SIG-M5 treated with dmso at 0.1 percent for 504 hours (cell line): ENCODE measurements around the gene HGS.
A peak's percentile ranks its signal among the peaks of the same experiment; 100 is the strongest.

Experiments
- DNase-seq: peaks from one replicate; lab custom pipeline; 2025; ENCODE audit not compliant: unreplicated experiment; lab: John Stamatoyannopoulos, UW

HGS gene

GRCh38 chr17:81683584-81684441 lies at the start of gene HGS, which contains the start of gene ARL16:
Gene HGS (plus strand): TSS chr17:81684011. CDS start chr17:81684067, 56 bp downstream.
Gene ARL16 (minus strand): TSS chr17:81683797. CDS start chr17:81683753, 44 bp downstream.
- DNase-seq = peak; percentile 98

GRCh38 chr17:81635431-81635830 lies 48.4 kb upstream of the HGS start:
- no peak for DNase-seq

- DNase-seq = peak; percentile 31
Observed at GRCh38 chr17:81635973-81636504, 47.8 kb upstream of the HGS start.

- peak; percentile 83 for DNase-seq
Observed at GRCh38 chr17:81636505-81637288, 47.1 kb upstream of the HGS start, which contains the start of the genes NPLOC4 and TSPAN10. Gene NPLOC4 (minus strand): TSS chr17:81637112. CDS start chr17:81636930, 182 bp downstream. Gene TSPAN10 (plus strand): TSS chr17:81637196. CDS start chr17:81642413, 5,217 bp downstream.

- no peak for DNase-seq
Observed at GRCh38 chr17:81638683-81639082, 45.1 kb upstream of the HGS start.

GRCh38 chr17:81640011-81640410 lies 43.8 kb upstream of the HGS start:
- DNase-seq = no peak

- no peak for DNase-seq
Observed at GRCh38 chr17:81641825-81642489, 41.9 kb upstream of the HGS start.

GRCh38 chr17:81644496-81644895 lies 39.3 kb upstream of the HGS start:
- no peak for DNase-seq

GRCh38 chr17:81644976-81645952 lies 38.5 kb upstream of the HGS start:
- DNase-seq = peak; percentile 22

- no peak for DNase-seq
Observed at GRCh38 chr17:81646869-81647600, 36.8 kb upstream of the HGS start.

GRCh38 chr17:81647640-81648012 lies 36.2 kb upstream of the HGS start:
- DNase-seq = no peak

- DNase-seq = no peak
Observed at GRCh38 chr17:81648013-81648706, 35.7 kb upstream of the HGS start.

- DNase-seq = no peak
Observed at GRCh38 chr17:81648707-81649085, 35.1 kb upstream of the HGS start.

- no peak for DNase-seq
Observed at GRCh38 chr17:81650951-81651350, 32.9 kb upstream of the HGS start.

GRCh38 chr17:81651692-81652091 lies 32.1 kb upstream of the HGS start:
- no peak for DNase-seq

- no peak for DNase-seq
Observed at GRCh38 chr17:81652906-81653771, 30.7 kb upstream of the HGS start.

- DNase-seq = no peak
Observed at GRCh38 chr17:81655378-81656117, 28.3 kb upstream of the HGS start.
